Posterior cingulate gyrus (tissue), 11 donors: ENCODE measurements around the gene DTNBP1.

Experiments
- DNase-seq, 10 donors: peaks; one replicate each; pipeline versions ENCODE4 v3.0.0 to v3.0.0-alpha.2; 2020 to 2021; ENCODE audit warnings: mixed read lengths in 3 of 10
- intact Hi-C: fragments of 100-400 bp; cut with DNase I; formaldehyde crosslinking; loops from one replicate; pipeline ENCODE4 v1.15.1; 2023

DTNBP1 gene

DNA sequence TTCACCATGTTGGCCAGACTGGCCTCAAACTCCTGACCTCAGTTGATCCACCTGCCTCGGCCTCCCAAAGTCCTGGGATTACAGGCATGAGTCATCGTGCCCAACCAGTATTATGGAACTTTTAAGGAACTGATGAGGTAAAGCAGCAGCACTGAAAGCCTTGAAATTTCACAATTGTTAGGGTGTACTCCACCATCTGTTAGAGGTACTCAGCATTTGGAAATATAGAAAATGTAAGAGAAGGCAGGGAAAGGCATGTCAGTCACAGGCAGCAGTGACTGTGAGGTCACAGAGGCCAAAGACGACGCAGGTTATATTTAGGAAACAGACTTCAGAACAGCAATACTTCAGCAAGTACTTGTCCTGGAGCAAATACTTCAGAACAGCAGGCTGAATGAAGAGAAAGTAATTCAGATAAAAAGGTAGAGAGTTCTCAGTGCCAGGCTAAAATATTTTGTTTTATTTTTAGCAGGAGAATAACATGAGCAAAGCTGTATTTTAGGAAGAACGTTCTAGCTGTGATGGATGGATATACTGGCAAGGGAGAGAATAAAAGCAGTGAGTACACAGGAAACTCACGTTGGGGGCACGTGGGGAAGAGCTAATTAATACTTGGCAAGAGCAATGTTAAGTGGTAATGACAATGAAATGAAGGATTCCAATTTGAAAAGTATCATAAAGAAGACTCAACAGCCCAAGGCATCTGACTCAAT lies 67.2 kb downstream of the DTNBP1 start:
- intact Hi-C loops: no loop called here
- no peak for DNase-seq

DNA sequence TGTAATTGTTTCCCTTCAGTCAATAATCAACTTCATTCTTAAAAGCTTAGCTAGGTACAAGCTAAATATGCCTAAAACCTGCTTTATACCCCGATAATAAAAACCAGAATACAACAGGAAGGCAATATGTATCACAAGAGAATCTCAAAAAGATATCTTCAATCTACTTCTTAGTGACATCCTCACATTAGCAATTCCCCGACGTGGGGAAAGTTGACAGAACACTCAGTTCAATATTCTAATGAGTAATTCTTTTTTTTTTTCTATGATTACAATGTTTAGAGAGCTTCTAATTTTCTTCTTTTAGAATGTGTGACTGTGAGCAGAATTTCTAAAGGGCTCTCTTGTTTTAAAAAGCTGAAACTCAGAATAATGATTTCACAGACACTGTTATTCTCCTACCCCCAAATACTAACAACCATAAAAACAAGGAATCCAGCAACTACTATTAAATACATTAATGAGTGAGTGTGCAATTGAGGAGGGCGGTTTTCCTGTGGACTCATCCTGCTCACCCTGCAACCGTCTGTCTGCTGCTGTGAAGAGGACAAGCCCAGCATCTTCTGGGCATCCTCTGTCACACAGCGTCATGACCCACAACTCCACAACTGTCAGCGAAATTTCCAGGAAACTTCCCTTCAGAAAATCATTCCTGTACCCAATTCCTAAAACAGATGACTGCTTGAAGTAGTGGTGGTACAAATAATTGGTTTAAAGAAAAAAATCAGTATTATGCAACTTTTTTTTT lies 68.1 kb downstream of the DTNBP1 start:
- no peak for DNase-seq
- intact Hi-C loops: no loop called here

DNA sequence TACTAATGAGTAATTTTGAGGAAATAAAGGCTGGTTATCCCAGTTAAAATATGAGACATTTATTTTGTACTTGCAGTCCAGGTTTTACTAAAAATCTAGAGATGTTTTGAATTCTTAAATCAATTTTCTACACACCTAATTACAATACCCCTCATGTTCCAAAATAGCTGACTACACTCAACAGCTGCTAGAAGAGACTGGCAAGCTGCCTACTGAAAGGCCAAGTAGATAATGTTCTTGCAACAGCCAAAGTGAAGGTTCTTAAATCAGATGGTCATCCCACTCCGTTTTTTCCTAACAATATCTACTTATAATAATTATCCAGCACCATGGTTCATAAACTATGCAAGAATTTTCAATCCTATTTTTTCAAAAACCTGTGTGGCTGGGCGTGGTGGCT lies 69.0 kb downstream of the DTNBP1 start:
- no peak for DNase-seq
- intact Hi-C loops: no loop called here

DNA sequence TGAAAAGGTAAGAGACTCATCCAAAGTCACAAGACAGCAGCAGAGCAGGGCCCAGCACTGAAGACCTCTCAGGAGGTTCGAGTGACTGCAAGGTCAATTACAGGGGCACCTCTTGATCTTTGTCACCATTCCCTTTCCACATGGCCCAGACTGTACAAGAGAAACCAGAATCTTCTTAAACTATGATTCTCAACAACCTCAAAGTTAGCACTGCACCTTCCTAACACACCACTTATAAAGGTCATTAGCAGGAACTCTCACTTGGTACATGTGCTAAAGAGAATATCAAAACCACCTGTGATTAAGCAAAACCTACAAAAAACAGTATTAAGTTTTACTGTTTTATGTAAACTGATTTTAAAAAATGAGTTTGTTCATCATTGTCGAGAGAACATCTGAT lies 70.2 kb downstream of the DTNBP1 start:
- intact Hi-C loops: no loop called here
- DNase-seq: no peak

DNA sequence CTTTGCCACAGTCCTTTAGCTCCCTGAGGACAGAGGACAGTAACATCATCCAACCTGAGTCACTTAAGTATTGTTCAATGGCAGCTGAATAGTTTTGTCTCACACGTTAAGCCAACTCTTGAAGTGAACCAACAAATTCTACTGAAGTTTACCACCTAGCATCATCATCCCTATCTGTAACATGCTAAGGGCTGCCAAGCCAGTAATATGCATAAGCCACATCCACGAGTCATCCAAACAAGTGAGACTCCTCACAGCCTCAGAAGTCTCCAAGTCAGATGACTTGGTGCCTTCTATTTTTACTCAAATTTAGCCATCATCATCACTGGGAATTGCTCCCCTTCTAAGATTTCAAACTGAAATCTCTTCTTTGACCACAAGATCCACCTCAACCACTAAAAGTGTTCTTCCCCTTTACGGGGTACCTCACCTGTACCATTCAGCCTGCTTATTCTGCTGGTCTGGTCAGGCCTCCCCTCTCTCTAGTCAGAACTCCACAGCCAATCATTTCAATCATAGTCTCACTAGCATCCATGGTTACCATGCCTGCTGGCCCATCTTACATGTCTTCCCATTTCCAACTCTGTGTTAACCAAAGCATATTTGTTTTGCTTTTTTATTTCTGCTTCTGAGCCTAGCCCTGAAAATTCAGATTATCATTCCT lies 73.7 kb downstream of the DTNBP1 start:
- DNase-seq: no peak

DNA sequence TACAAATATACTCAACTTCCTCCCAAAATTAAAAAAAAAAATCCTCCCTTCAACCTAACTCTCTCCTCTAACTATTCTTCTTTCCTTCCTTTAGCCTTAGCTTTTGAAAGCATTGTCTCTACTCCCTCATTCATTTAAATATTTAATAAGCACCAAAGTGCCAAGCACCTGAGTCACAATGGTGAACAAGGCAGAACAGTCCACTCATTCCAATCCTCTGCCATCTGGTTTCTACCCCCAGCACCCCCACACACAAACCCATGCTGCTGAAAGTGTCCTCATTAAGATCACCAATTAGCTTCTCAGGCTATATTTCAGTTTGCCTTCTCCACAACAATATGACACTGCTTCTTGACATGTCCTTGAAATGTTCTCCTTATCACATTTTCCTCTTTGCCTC lies 76.3 kb downstream of the DTNBP1 start:
- no peak for DNase-seq
- intact Hi-C loops: no loop called here

More for the DNA sequence above, 73.7 kb downstream of the DTNBP1 start:
- intact Hi-C loops: no loop called here

DNA sequence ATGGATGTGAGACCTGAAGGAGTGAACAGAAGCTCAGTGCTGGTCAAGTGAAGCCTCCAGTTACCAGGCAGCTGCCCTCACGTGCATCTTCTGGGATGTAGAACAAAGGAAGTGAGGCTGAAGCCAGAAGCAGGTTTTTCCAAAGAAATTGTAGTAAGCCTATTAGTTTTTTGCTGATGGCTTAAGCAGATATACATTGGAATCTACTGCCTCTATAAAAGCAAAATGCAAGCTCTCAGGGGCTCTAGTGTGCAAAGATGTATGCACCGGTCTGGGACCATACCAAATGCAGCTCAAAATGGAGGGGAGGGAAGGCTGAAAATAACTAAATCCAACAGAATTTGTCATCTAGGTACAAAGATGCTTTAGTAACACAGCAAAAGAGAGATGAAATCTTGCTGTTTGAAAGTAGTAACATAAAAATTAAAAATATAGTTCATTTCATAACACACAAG lies 77.0 kb downstream of the DTNBP1 start:
- intact Hi-C loops: no loop called here
- DNase-seq: no peak

DNA sequence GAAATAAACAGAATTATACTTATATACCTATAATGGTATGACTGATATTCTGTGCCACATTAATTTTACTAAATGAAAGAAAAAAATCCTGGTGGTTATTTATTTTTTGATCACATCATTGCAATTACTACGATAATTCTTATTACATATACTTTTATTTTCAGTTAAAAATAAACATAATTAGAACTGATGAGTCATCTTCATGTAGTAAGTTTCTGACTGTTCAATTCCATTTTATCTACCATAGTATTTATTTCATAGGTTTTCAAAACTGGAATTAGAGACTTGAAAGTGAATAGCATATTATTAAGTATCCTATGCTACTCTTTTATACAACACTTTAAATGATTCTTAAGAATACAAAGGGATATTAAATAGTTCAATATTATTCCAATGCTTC lies 80.3 kb downstream of the DTNBP1 start:
- intact Hi-C loops: no loop called here
- no peak for DNase-seq

DNA sequence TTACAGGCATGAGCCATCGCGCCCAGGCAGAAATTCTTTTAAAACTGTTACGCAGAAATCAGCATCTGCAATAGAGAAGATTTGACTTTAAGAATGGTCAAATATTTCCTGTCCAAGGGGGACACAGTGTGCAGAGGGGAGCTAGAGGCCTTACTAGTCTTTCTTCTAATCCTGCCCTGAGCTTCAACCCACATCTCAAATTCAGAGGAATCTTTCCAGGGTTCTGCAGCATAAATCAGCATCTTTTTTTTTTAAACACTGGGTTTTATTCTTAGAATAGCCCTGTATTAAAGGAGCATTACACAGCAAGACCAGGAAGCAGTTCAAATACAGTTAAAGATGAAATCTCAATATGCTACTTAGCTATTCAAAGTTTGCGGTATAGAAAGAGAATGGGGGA lies 81.1 kb downstream of the DTNBP1 start:
- intact Hi-C loops: no loop called here
- DNase-seq: no peak

DNA sequence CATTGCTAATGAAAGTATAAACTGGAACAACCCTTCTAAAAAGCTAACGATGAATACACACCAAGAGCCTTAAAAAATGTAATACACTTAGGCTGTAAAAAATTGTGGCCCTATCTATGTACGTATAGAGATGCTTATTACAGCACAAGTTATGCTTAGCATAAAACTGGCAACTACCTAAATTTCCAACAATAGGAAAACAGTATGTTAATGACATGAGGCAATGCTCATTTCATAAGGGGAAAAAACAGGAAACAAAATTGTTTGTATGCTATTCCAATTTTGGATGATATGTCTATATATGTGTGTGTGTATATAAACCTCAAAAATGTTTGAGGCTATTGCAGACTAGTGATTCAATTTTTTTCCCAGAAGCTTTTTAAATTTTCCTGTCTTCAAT lies 82.5 kb downstream of the DTNBP1 start:
- no peak for DNase-seq
- intact Hi-C loops: no loop called here

DNA sequence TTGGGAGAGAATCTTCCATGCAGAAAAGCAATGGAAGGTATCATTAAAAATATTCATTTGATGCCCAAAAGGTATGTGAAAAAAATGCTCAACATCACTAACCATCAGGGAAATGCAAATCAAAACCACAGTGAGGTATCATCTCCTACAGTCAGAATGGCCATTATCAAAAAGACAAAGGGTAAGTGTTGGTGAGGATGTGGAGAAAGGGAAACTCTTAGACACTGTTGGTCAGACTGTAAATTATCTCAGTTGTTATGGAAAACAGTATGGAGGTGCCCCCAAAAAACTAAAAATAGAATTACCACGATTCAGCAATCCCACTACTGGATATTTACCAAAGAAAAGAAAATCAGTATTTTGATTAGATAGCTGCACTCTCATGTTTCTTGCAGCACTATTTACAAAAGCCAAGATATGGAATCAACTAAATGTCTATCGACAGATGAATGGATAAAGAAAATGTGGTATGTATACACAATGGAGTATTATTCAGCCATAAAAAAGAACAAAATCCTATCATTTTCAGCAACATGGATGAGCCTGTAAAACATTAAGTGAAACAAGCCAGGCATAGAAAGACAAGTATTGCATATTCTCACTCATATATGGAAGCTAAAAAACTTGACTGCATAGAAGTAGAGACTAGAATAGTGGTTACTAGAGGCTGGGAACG lies 84.0 kb downstream of the DTNBP1 start:
- DNase-seq: no peak
- intact Hi-C loops: no loop called here

DNA sequence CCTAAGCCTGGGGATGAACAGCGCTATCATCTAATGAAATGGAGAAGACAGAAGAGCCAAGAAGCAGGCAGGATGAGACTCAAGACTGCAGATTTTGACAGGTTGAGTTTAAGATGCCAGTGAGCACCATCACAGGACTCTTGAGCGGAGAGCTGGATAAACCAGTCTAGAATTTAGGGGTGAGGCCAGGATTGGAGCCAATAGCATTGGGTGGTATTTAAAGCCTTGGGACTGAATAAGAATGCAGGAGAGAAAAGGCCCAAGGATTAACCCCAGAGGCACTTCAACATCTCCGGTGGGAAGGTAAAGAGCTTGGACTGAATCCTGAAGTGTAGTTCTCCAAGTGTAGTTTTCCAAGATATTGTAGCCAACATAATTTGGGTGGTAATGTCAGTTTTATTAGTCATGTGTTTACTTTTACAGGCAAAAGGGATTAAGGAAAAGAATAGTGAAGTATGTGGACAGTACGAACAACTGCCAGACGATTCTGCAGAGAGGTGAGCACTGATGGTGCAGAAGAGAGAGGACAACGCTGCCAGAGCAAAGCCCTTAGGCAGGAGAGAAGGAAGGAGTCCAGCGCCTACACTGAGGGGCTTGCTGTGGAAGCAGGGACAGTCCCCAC lies 85.2 kb downstream of the DTNBP1 start:
- intact Hi-C loops: no loop called here
- DNase-seq: no peak

DNA sequence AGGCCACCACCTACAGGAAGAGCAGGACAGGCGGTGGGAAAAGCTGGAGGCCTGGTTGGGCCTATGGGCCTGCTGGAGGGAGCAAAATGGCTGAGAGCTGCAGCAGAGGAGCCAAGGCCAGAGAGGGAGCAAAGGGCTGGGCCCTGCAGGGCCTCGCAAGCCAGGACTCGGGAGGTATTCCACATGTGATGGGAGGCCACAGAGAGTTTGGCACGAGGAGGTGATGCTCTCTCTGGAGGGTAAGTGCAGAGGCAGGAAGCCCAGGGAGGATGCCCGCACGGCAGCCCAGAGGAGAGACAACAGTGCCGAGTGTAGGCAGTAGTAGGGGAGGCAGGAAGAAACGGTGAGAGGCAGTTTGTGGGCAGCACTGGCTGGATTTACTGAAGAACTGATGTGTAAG lies 85.7 kb downstream of the DTNBP1 start:
- DNase-seq: peak in 2 of 10 donors; percentile 63 to 80
- intact Hi-C loops: no loop called here

DNA sequence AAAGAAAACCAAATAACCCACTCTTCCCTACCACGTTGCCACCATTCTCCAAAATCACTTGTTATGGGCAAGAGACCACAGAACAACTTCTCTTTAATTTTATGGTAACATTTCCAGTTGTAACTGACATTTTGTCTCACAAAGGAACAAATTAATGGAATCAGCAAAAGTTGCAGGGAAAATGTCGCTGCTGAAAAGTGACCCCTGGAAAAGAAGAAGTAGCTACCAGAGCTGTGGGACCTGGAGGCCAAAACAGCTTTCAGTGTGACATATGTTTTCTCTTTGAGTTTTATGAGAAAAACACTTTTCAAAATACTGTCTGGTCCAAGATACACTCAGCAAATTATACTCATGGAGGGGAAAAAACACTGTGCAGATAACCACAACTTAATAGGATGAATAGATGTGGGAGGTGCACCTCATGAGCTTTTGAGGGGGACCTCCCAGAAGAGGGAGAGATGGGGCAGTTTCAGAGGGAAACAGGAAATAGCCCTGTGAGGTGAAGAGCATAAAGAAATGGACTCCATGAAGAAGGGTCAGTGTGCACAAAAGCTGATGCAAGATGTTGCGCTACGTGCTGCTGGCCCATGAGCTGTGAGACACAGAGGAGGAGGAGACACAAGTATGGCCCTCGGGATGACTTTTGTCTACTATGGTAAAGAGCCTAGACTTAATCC lies 87.3 kb downstream of the DTNBP1 start:
- no peak for DNase-seq
- intact Hi-C loops: no loop called here

DNA sequence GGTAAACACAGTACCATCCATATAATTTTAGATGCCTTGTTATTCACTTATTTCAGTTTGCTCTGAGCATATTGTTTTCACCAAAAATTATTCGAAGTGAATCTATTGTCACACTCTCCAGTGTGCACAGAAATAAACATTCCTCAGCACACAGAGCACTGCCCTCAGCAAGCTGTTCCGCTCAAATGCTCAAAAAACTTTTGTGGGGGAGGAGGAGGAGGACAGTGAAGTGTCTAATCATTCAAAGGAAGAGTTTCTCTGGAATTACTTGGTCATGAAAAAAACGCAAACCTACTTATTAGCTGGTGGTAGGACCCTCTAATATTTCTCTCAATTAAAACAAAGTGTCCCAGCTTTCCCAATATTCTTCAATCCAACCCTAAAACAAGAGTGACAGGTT lies 88.3 kb downstream of the DTNBP1 start:
- intact Hi-C loops: no loop called here
- DNase-seq: no peak

DNA sequence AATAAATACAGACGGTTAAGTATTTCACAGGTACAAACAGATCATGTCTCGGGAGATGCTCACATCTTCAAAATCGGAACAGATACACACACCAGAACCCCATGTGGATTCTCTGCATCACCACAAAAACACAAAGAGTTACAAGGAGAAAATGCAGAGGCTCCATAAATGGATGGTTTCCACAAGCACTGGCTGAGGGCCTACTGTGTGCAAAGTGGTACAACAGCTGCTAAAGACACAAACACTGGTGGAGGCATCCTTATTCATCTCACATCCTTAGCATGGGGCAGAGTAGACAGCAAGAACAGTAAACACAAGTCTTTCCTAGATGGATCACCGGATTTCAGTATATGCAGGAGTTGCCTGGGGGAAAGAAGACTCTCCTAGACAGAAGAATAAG lies 88.8 kb downstream of the DTNBP1 start:
- intact Hi-C loops: no loop called here

DNA sequence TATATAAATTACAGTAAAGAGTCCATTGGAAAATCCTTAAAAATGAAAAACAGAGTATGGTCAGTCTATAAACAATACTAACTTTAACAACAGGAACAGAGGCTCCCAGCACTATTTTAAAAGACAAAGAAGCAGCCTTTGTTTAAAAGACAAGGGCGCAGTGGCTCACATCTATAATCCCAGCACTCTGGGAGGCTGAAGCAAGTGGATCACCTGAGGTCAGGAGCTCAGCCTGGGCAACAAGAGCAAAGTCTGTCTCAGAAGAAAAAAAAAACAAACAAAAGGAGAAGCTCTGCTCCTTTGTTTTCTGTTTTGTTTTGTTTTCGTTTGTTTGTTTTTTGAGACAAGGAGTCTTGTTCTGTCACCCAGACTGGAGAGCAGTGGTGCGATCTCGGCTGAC lies 89.4 kb downstream of the DTNBP1 start:
- no peak for DNase-seq
- intact Hi-C loops: no loop called here

More for the DNA sequence above, 88.8 kb downstream of the DTNBP1 start:
- DNase-seq: no peak

DNA sequence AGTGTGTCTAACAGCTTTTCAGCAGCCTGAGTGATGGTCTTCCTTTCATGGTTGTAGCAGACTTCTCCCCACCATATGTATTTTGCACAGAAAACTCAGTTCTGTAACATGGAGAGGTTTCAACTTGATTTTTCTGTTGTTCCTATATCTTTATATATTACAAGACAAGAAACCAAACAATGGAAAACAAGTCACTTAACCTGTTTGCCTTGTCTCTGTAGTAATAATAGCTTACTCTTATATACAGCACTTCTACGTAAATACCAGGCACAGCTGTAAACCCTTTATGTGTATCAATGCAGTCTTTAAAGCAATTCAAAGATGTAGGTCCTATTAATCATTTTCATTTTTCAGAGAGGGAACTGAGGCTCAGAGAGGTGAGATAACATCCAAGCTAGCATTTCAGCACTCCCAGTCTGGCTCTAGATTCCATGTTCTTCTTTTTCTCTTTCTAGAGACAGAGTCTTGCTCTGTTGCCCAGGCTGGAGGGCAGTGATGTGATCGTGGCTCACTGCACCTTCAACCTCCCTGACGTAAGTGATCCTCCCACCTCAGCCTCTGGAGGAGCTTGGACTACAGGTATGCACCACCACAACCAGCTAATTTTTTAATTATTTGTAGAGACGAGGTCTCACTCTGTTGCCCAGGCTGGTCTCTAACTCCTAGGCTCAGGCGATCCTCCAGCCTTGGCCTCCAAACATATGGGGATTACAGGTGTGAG lies 90.4 kb downstream of the DTNBP1 start:
- no peak for DNase-seq
- intact Hi-C loops: no loop called here

DNA sequence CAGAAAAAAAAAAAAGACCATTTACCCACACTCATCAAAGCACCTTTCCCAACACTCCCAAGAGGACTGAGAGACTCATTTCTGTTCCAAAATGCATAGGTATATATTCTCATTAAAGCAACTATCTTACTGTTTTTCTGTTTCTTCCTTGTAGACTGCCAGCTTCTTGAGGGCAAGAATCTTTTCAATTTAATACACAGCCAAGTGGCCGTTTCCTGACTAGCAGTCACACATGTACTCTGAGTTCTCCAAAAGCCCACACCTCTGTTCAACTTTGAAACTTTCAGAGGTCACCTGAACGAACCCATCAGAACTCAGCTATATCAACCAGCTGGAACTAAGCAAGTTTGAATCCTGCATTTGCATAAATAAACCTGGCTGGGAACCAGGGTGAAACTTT lies 92.7 kb downstream of the DTNBP1 start:
- intact Hi-C loops: no loop called here
- DNase-seq: no peak
